CD4-positive, alpha-beta T cell treated with Interleukin-10 for 1 hour (primary cell): ENCODE measurements around the gene MYH15.
A peak's percentile ranks its signal among the peaks of the same experiment; 100 is the strongest.

Experiments
- DNase-seq: peaks from one replicate; pipeline ENCODE4 v3.0.0-alpha.2; 2020

MYH15 gene

DNA sequence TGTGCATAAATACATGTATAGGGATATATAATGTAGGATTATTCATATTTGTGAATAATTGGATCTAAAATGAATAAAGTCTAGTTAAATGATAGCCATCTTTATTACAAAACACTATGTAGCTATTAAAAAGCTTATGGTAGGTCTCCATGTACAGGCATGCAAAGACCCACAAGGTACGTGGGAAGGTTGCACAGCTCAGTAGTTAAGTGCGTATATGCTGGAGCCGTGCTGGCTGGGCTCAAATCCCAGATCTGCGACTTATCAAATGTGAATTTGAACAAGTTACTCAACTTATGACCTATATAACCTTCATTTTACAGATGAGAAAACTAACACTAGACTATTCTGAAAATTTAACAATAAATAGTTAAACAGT, 100.6 kb downstream of the MYH15 start:
- no peak for DNase-seq

DNA sequence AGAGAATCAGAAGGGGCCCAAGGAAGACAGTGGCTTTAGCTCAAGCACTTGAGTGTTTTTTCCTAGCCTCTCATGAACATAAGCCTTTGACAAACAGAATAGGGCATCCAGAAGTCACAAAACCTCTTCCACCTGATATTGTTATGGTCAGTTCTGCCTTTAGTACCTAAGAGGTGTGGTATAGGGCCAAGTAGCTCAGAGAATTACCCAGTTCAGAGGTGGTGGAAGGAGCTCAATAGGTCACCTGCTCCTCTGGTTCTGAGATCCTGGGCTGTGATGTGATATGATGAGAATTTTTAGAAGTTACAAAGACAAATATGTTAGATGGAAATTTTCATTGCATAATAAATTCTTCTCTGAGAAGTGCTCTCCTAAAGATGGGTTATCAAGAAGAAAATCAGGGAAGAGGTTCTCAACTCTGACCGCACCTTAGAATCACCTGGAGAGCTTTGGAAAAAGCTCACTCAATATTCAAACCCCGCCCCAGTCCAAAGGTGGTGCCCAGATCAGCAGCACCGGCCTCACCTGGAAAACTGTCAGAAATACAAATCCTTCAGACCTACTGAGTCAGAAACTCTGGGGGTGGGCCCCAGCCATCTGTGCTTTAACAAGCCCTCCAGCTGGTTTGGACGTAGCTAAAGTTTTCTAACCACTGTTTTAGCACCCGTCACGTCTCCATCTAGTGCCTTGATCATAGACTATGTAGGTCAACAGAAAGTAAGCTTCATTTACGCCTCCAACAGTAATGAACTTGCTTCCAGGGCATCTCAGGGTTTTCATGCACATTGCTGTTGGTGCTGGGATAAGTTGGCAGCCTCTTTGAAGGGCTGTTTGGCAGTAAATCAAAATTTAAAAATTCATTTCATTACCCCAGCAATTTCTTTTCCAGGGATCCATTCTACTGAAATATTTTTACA, 101.3 kb downstream of the MYH15 start:
- DNase-seq, result no peak

DNA sequence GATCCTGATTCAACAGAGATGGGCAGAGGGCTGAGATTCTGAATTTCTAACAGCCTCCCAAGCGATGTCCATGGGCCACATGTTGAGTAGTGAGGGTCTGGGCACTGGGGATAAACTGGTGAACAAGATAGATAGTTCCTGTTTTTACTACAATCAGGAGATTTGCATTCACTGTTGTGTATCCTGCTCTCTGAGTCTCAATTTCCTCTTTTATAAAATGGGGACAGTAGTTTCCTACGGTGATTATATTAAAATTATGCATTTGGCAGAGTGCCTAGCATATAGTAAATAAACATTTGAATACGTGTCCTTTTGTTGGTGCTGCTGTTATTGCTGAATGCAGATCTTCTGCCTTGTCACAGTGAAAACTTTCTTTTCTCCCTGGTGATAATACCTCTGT, 102.5 kb downstream of the MYH15 start:
- no peak for DNase-seq

DNA sequence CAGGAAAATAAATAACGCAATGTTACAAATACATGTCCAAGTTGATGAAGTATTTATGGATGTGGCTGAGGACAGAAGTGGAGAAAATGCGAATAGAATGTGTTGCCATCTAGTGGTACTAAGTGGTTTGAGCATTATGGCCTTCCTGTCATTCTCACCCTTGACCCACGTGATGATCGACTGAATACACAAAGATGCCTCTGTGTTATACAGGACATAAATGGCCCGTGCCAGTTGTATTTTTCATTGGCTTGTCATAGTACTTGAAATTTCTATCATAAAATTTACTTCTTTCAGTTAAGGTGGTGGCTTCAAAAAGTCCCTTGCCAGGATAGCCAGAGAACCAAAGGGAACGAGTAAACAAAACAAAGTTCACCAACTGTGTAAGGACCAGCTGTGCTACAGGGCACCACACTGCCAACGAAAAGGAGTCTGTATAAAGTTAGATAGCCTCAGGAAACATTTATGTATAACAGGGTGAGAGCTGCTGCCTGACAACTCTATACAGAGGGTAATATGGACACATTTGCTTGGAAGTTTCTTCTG, 103.7 kb downstream of the MYH15 start:
- peak; percentile 65 for DNase-seq

DNA sequence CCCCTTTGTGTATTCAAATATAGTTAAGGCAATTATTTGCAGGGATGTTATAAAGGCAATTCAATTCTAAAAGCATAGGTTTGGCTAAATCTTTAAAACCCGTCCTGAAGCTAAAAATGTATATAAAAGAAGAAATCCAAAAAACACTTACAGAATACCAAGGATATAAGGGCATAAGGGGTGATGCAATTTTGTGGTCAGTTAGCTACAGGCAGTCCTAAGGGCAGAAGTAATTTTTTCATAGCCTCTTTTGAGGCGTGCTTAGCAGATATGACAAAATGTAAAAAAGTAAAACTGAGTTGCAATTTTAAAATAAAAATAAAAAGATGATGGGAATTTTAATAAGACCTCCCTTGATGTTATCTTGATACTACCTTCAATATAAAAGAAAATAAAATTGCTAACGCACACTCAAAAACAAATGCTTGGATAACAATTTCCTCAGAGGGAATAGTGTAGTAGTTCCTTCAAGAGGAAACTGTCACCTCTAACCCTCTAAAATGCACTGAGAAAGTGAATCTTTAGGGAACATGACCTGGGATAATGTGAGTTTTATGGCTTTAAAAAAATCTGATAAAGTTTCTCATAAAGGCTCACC, 104.2 kb downstream of the MYH15 start:
- DNase-seq, result no peak

DNA sequence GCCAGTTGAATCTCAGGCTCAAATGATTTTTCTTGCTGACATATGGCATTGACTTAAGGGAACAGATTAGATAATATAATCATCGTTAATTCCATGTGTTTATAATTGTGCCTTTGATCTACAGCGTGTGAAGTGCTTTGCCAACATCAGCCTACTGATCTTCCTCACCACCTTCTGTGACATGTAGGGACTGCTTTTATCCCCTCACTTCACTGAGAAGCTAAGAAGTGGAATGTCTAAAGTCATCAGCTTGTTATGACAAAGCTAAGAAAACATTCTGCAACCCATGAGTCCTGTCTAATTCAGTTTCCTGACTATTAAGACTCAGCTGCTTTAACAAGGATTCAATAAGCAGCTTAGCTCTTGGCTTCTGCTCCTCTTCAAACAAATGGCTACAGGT, 106.0 kb downstream of the MYH15 start:
- DNase-seq, result no peak

DNA sequence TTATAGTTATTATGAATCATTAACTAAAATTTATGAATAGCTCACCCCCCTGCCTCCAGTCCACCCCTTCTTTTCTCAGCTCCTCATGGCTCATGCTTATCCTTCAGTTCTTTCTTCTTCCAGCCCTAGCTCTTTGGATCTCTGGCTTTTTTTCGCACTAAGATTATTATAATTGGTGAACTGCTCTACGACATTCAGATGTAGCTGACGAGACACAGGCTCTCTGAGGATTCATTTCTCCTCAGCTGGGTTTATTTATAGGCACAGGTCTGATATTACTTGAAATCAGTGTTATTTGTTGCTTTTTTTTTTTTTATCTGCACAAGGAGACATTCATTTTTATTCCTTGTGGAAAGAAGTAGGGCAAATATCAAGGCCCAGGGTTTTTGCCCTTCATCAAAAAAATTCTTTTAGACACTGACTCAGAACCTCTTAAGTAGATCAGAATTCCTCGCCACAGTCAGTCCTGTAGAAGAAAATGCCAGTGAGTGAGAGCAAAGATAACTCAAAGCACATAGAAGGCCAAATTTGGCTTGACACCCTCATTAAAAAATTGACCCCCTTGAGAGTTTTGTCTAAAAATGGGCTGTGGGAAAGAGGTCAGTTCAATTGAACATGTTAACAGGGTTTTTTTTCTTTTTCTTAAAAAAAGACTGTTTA, 106.6 kb downstream of the MYH15 start:
- no peak for DNase-seq

DNA sequence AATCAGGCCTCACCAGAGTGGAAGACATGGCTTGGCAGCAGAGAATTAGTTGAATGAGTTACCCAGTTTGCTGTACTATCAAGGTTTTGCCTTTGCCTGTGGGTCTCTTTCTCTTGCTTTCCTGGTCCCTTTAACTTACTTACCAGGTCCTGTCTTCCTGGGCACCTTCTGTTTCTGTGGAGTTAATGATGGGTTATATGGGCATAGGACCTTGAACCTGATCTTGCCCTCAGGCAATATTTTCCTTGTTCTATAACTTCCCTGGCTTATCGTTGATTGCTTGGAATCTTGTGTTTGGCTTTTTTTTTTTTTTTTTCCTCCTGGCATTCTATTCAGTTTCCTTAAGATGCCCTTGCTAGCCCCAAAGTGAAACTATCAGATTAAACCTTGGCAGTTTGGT, 107.2 kb downstream of the MYH15 start:
- no peak for DNase-seq

DNA sequence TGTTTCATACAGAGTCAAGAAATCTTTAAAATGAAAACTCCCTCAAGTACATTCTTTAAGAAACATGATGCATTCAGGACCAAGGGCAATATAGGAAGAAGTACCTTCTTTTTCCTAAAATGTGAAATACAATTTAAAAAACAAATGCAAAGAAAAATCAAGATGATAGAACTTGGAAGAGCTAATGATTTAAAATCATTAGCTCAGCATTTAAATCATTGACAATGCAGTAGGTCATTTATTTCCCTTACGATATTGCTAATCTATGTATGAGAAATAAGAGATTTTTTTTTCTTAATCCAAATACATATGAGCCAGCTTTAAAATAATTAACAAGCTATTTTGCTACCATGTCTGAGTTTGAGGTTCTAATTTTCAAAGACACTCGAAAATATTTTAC, 108.6 kb downstream of the MYH15 start:
- no peak for DNase-seq

DNA sequence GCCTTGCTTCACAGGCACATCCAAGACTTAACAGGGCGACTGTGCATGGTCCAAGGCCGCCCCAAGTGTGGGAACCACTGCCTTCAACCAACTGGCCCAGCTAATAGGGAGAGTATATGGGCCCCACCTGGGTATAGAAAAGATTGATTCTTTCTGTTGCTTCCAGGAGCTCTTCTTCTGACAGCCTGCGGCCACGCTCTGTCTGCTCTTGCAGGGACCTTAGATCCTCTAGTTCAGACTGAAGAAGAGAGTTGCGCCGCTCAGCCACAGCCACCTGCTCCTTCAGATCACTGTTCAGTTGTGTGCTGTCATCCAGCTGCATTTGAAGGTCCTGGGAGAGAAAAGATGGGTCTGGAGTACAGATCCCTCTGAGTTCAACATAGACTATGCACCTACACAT, 111.9 kb downstream of the MYH15 start:
- no peak for DNase-seq

DNA sequence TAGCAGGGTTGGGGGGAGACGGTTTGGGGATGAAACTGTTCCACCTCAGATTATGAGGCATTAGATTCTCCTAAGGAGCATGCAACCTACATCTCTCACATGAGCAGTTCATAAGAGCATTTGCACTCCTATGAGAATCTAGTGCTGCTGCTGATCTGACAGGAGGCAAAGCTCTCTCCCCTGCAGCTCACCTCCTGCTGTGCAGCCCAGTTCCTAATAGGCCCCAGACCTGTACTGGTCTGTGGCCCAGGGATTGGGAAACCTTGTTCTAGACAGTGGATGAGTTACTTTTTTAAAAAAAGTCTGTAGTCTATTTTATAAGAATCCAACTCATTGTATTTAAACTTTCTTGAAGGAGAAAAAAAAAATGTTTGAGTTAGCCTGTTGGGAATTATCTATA, 114.1 kb downstream of the MYH15 start:
- no peak for DNase-seq

DNA sequence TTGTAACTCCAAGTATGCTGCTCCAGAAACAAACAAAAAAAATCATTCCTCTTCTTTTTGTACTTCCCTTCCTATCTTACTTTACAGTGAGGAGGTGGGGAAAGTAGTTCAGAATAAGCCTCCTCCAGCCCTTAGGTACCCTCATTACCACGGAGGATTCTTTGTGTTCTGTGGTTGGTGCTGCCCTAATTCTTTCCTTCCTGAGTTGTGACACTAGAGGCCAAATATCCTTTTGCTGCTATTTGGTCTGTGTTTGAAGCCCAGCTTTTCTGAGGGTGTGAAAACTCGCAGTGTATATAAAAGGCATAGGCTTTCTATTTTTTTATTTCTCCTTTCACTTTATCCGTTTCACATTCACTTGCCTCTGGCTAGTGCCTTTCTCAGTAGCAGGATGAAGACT, 115.8 kb downstream of the MYH15 start:
- no peak for DNase-seq

DNA sequence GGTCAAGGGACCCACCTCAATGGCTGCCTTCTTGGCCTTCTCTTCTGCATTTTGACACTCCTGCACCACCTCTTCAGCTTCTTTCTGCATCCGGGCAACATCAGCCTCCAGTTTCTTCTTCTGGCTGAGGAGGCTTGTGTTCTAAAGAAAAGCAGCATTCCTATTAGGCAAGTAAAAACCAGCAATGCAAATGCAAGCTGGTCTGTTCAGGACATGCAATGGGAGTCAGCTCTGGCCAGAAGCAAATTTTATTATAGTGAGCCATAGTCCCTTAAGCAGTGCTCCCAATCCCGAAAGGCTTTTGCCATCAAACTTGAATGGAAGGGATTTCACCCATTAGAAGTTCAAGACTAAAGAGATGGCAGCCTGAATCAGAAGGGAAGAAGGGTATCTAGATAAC, 116.4 kb downstream of the MYH15 start:
- no peak for DNase-seq

DNA sequence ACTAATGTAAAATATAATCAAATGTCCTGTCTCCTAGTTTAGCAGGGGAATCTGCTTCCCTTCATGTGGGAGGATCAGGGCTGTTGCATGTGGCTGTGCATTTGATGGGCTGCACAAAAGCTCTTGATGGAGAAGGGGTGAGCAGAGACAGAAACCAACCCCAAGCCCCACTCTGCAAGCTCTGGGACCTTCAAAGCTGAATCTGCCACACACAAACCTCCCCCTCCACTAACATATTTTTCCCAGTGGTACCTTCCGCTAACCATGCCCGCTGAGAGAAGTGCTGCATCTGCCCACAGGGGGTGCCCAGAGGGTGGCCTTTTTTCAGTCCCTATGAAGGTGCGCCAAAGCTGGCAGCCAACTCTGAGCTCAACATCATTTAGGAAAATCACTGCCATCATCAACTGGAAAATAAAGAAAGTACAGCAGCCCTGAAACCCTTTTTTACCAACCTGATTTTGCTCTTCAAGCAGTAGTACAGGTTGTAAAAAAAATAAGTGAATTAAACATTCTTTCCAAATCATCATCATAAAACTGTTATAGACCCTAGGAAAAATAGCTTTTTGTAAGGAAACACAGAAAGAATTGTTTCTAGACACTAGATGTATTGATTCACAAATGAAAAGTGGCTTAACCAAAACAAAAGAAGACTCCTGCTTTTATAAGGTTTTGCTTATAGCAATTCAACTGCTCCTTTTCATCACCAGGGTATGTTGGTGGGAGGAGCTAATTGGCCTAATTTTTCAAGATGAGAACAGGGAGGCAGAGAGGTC, 117.1 kb downstream of the MYH15 start:
- no peak for DNase-seq

DNA sequence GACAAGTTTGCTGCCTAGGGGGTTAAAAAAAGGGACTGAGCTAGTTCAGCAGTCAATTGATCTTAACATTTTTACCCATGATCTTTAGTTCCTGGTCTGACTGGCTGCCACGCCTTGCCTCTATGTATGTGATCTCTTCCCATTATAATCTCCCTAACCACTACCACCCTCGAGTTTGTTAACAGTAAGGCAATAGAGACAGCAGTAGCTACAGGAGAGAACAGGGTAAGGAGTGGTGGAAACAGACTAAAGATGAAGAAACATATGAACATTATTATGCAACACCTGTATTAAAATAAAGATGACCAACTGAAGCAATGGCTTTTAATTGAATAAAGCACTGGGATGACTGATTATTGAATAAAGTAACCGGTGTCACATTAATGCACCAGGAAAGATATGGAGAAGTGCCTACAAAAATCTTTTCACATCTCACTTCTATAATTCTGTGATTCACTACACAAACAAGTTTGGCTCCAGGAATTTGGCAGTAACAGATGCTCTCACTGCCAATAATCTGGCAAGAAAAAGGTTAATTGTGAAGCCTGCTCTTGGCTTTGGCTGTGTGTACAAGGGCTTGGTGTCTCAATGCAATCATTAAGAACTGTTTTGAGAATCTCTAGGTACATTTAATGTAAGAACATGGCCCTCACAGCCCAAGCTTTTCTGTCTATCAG, 118.3 kb downstream of the MYH15 start:
- no peak for DNase-seq

DNA sequence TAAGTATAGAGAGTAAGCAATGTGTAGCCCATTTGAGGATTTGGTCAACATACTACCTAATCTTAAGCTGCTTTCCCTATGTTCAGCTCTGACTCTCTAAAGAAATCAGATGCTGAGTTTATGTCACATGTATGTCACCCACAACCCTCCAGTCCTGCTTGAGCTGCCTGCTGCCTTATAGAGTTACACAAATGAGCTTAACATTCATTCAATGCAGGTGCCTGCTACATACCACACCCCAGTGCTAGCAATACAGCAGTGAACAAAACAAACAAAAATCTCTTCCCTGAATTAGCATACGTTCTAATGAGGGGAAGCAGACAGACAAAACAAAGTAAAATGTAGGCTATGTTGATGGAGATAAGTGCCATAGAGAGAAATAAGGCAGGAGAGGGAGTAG, 121.0 kb downstream of the MYH15 start:
- DNase-seq, result no peak

DNA sequence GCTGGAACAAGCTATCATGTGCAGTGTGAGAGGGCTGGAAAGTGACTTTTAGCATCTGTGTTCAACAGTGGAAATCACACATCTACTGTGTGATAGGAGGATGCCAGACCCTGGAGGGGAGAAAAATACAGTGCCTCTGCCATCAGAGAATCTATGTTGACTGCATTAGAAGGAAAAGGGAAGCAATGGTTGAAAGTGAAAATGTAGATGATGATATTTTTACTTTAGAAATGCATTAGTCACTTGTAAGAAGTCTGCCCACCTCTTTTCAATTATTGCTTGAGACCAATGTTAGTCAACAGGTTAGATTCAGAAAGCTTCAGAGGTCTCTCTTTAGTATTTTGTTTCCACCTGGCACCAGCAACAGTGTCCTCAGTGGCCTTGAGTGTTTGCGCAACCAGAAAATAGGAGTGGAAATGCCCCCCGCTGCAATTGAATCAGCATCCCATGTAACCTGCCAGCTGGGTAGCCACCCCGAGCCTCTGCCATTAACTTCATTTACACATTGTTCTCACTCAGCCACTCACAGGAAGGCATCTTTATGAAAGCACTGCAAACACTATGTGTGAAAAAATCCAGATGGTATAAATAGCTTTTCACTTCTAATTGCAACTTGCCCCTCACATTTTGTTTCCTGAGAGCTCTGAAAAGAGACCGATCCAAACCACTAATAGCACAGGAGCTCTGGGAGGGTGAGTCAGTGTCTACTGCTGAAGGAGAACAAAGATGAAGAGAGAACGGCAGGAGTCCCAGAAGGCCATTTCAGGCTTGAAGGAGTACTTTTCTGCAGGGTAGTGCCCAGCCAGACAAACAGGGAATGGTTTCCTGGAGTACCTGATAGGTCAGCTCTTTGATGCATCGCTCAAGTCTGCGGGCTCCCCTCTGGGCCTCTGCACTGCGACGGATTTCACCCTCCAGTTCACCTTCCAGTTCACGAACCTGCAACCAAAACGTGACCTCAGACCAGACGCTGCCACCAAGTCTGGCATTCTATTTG, 122.0 kb downstream of the MYH15 start:
- peak; percentile 7 for DNase-seq

DNA sequence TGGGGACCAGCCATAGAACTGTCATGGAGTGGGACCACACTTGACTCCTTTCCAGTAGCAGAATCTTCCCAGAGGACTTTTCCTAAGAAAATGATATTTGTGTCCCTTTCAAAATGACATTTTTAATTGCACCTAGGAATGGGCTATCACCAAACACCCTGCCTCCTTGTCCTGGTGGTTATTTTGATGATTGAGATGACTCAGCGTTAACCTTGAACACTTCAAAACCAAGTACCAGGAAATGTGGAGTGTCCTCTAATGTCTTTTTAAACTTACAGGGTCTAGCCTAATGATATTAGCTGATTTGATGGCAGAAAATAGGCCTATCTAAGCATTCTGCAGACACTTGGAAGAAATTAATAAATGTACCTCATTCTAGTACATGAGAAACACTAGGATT, 123.3 kb downstream of the MYH15 start:
- no peak for DNase-seq

DNA sequence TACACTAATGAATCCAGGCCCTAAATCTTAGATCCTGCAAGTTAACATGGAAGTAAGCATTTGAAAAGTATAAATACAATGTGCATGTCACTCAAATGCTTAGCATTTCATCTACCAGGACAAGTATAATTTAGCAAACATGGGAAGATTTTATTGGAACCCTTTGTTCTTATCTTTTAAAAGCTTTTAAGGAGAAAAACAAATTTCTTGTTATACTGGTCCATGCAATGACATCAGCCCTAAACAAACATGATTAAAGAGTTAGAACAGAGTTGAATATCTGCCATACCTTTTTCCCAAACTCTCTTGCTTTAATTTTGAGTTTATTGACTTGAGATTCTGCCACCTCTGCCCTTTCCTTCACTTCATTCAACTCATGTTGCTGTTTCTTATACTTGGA, 127.1 kb downstream of the MYH15 start:
- DNase-seq, result no peak

DNA sequence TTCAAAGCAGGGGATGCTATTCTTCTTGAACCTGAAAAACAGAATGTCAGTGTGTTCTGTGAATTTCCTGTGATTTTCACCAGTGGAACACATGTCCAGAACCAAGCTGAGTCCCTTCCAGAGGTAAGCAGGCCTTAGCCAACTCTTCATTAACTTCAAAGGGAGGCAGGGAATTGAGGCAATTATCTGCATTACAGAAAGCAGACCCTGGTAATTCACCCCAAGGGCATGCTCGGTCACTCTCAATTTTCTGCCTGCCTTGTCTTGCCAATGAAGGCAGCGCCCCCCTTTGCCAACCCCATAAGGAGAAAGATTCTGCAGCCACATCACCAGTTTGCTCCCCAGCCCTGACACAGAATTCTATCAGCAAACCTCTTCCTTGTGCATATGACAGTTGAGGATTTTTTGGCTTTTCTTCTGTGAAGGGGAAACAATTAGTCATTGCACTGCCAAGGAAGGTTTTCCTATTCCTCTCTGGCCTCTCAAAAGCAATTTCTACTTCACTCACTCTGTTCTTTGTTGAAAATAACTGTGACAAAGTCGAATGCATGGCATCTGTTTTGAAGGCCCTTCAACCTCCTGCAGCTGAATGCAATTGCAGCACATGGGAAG, 128.8 kb downstream of the MYH15 start:
- DNase-seq, result no peak
